WTC11 (cell line): ENCODE results near the gene NMRAL1. TPM values are rescaled to one million over a fixed set of nuclear protein-coding genes. Genes with fewer than 3 reads are reported as not detected.

Experiments
- ATAC-seq: fragments of 200-7000 bp; cut with Tn5 transposase; 2 replicates; pipeline ENCODE4 v1.10.0; 2021; ENCODE audit warnings: mild to moderate bottlenecking, moderate library complexity
- CTCF ChIA-PET: fragments of 300-600 bp; sonication (Branson Sonifier 250); formaldehyde crosslinking; loops from one replicate; lab custom pipeline; 2021; ENCODE audit warnings: antibody characterized with exemption; lab: Charles Lee
- POLR2A ChIA-PET: fragments of 350-600 bp; sonication (Branson Sonifier 250); formaldehyde crosslinking; loops from one replicate; lab custom pipeline; 2021; ENCODE audit warnings: antibody characterized with exemption; lab: Charles Lee
- DNase-seq: peaks from one replicate; pipeline ENCODE4 v3.0.0; 2021; ENCODE audit warnings: low spot score
- H3K27ac Mint-ChIP-seq: 2 replicates; pipeline ENCODE4 v1.8.0; 2021; ENCODE audit warnings: mixed read lengths
- H3K27me3 Mint-ChIP-seq: 2 replicates; pipeline ENCODE4 v1.8.0; 2021; ENCODE audit warnings: low read depth, mild to moderate bottlenecking, moderate library complexity, mixed read lengths
- H3K36me3 Mint-ChIP-seq: 2 replicates; pipeline ENCODE4 v1.8.0; 2021; ENCODE audit warnings: mixed read lengths
- H3K4me1 Mint-ChIP-seq: 2 replicates; pipeline ENCODE4 v1.8.0; 2022; ENCODE audit warnings: mixed read lengths
- H3K4me3 Mint-ChIP-seq: 2 replicates; pipeline ENCODE4 v1.8.0; 2021; ENCODE audit warnings: mild to moderate bottlenecking, moderate library complexity, mixed read lengths
- H3K9me3 Mint-ChIP-seq: 2 replicates; pipeline ENCODE4 v1.8.0; 2021; ENCODE audit warnings: mixed read lengths
- AFF4 ChIP-seq: sonication (generic); formaldehyde crosslinking; IDR thresholded peaks from 2 replicates; pipeline ENCODE4 v1.8.1; 2023; ENCODE audit warnings: mild to moderate bottlenecking, missing genetic modification reagents, borderline replicate concordance
- EMX1 ChIP-seq: fragments of 250-450 bp; sonication (Bioruptor Pico); IDR thresholded peaks from 2 replicates; pipeline ENCODE4 v1.8.0; 2021; ENCODE audit warnings: mild to moderate bottlenecking
- FOXJ3 ChIP-seq: sonication (generic); formaldehyde crosslinking; IDR thresholded peaks from 2 replicates; pipeline ENCODE4 v1.9.0; 2021; ENCODE audit warnings: missing genetic modification reagents, mild to moderate bottlenecking, borderline replicate concordance
- FOXK1 ChIP-seq: sonication (generic); formaldehyde crosslinking; IDR thresholded peaks from 2 replicates; pipeline ENCODE4 v1.8.0; 2022; ENCODE audit warnings: mild to moderate bottlenecking, moderate library complexity, missing genetic modification reagents
- HMGXB4 ChIP-seq: sonication (generic); formaldehyde crosslinking; IDR thresholded peaks from 2 replicates; pipeline ENCODE4 v1.8.1; 2023; ENCODE audit warnings: mild to moderate bottlenecking, moderate library complexity, missing genetic modification reagents
- NFATC4 ChIP-seq: fragments of 250-450 bp; sonication (Bioruptor Pico); IDR thresholded peaks from 2 replicates; pipeline ENCODE4 v1.9.0; 2021; ENCODE audit warnings: mild to moderate bottlenecking
- NFE2L1 ChIP-seq: sonication (generic); formaldehyde crosslinking; IDR thresholded peaks from 2 replicates; pipeline ENCODE4 v1.8.1; 2023; ENCODE audit warnings: missing genetic modification reagents
- NR2C2 ChIP-seq: sonication (generic); formaldehyde crosslinking; IDR thresholded peaks from 2 replicates; pipeline ENCODE4 v1.8.0; 2022; ENCODE audit warnings: mild to moderate bottlenecking, missing genetic modification reagents
- OVOL2 ChIP-seq: fragments of 250-450 bp; sonication (Bioruptor Pico); IDR thresholded peaks from 2 replicates; pipeline ENCODE4 v1.9.0; 2021; ENCODE audit warnings: mild to moderate bottlenecking, borderline replicate concordance
- SOX15 ChIP-seq: fragments of 250-450 bp; sonication (Bioruptor Pico); IDR thresholded peaks from 2 replicates; pipeline ENCODE4 v1.9.0; 2021; ENCODE audit warnings: mild to moderate bottlenecking
- ZNF416 ChIP-seq: fragments of 250-450 bp; sonication (Bioruptor Pico); IDR thresholded peaks from 2 replicates; pipeline ENCODE4 v1.9.0; 2021; ENCODE audit warnings: mild to moderate bottlenecking, inconsistent platforms
- ZSCAN18 ChIP-seq: fragments of 250-450 bp; sonication (Bioruptor Pico); IDR thresholded peaks from 2 replicates; pipeline ENCODE4 v2.1.2; 2022; ENCODE audit warnings: mild to moderate bottlenecking, moderate library complexity
- total RNA-seq: library from RNA; stranded (reverse); gene quantifications from 3 replicates; pipeline ENCODE4 v1.2.3, GENCODE V29; 2021
- TF ChIP-seq, protein P1 (sequence below): fragments of 200-600 bp; IDR thresholded peaks from 2 replicates; pipeline ENCODE4 v1.8.0; 2022; ENCODE audit warnings: antibody characterized with exemption
- TF ChIP-seq, protein P2 (sequence below): fragments of 250-450 bp; sonication (Bioruptor Pico); conservative IDR thresholded peaks from 2 replicates; pipeline ENCODE4 v1.9.0; 2021; ENCODE audit warnings: mild to moderate bottlenecking

Gene NMRAL1
- total RNA-seq, 1 experiment from 2014 or later = 68.1 TPM

DNA sequence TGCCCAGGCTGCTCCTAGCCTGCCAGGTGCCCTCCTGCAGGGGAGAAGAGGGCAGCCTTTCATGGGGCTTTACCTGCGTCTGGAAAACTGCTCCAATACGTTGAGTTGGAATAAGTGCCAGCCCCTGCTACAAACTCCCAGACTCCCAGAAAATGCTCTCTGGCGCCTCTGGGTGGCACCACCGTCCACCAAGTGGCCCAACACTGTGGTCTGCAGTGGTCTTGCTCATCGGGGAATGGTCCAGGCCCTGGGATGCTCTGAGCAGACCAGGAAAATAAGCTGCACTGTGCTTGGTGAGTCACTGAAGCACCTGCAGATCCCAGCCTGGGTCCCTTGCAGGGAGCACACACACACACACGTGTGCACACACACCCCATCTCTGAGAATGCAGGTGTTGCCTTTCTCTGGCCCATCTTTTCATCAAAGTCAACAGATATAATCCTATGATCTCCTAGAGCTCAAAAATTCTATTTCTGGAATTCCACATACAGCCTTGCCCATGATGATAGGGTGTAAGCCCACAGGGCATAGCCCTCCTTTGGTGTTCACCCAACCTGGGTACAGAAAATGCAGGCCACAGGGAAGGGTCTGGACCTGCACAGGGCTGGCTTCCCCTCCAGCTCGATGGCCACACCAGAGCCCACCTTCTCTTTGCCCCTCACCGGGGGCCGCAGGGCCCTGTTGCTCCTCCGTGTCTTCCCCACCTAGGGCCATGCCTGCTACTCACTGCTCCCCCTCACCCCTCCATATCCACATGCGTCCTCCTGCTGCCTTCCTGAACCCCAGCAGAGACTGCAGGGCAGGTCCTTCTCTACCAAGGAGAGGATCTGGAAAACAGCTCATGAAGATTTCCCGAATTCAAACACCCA is 43.6 kb upstream of the NMRAL1 start:
- H3K36me3 Mint-ChIP-seq = no peaks in the 10 kb centered on the region
- peaks cover 43% of the 10 kb centered on the region for H3K4me1 Mint-ChIP-seq
- TF ChIP-seq, protein P1, sequence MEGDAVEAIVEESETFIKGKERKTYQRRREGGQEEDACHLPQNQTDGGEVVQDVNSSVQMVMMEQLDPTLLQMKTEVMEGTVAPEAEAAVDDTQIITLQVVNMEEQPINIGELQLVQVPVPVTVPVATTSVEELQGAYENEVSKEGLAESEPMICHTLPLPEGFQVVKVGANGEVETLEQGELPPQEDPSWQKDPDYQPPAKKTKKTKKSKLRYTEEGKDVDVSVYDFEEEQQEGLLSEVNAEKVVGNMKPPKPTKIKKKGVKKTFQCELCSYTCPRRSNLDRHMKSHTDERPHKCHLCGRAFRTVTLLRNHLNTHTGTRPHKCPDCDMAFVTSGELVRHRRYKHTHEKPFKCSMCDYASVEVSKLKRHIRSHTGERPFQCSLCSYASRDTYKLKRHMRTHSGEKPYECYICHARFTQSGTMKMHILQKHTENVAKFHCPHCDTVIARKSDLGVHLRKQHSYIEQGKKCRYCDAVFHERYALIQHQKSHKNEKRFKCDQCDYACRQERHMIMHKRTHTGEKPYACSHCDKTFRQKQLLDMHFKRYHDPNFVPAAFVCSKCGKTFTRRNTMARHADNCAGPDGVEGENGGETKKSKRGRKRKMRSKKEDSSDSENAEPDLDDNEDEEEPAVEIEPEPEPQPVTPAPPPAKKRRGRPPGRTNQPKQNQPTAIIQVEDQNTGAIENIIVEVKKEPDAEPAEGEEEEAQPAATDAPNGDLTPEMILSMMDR = peak; percentile 62
- no peak for TF ChIP-seq OVOL2 (CRISPR knock-in tag)
- 0 out of 2 replicates have a peak, but pooled peaks have one; percentile 31 for TF ChIP-seq HMGXB4 (CRISPR knock-in tag)
- TF ChIP-seq ZSCAN18 (CRISPR knock-in tag) = no peak
- no peak for TF ChIP-seq EMX1
- ATAC-seq (peak; percentile 89), DNase-seq (peak; percentile 80)
- H3K27ac Mint-ChIP-seq = peak overlapping the region; percentile 80
- ChIA-PET POLR2A (interaction anchor here (0.7 to 1.2 kb wide), 4 partner anchors 12 to 99 kb away, joined by 3 to 6 read pairs (median 4); no protein-coding TSS in a partner anchor), CTCF (interaction anchor here (0.5 to 2.7 kb wide), 36 partner anchors 10 to 438 kb away, joined by 3 to 115 read pairs (median 7); partner anchors contain the start of genes ANKS3, C16orf96, CDIP1 and DNAAF8)
- no peaks in the 10 kb centered on the region for H3K27me3 Mint-ChIP-seq
- no peak overlapping the region for H3K4me3 Mint-ChIP-seq
- H3K9me3 Mint-ChIP-seq = no peaks in the 10 kb centered on the region

GRCh38 chr16:4515611-4516233 is 41.3 kb upstream of the NMRAL1 start:
- Mint-ChIP-seq H3K9me3 (no peaks in the 10 kb centered on the region), H3K27ac (no peak overlapping the region; the same call in 1 of the 2 replicates), H3K36me3 (no peaks in the 10 kb centered on the region), H3K27me3 (no peaks in the 10 kb centered on the region), H3K4me1 (peaks cover 20% of the 10 kb centered on the region), H3K4me3 (no peak overlapping the region)
- DNase-seq = no peak
- no peak for ATAC-seq
- TF ChIP-seq NFATC4 (no peak), AFF4 (CRISPR knock-in tag) (no peak), FOXJ3 (CRISPR knock-in tag) (no peak), SOX15 (CRISPR knock-in tag) (no peak), NR2C2 (no peak)
- ChIA-PET CTCF (interaction anchor here (1.3 to 4.3 kb wide), 5 partner anchors 16 to 108 kb away, joined by 4 to 21 read pairs (median 13); partner anchors contain the start of gene MGRN1), POLR2A (no interaction called here)

GRCh38 chr16:4514606-4515005 is 40.2 kb upstream of the NMRAL1 start:
- ChIA-PET CTCF (interaction anchor here (0.6 to 4.3 kb wide), 14 partner anchors 9 to 112 kb away, joined by 3 to 21 read pairs (median 4); partner anchors contain the start of genes CDIP1 and MGRN1), POLR2A (no interaction called here)
- ATAC-seq (no peak), DNase-seq (no peak)
- H3K27ac Mint-ChIP-seq = peak overlapping the region; percentile 34; the same call in 1 of the 2 replicates
- peaks cover 16% of the 10 kb centered on the region for H3K4me1 Mint-ChIP-seq
- H3K9me3 Mint-ChIP-seq = no peaks in the 10 kb centered on the region
- TF ChIP-seq, protein P2, sequence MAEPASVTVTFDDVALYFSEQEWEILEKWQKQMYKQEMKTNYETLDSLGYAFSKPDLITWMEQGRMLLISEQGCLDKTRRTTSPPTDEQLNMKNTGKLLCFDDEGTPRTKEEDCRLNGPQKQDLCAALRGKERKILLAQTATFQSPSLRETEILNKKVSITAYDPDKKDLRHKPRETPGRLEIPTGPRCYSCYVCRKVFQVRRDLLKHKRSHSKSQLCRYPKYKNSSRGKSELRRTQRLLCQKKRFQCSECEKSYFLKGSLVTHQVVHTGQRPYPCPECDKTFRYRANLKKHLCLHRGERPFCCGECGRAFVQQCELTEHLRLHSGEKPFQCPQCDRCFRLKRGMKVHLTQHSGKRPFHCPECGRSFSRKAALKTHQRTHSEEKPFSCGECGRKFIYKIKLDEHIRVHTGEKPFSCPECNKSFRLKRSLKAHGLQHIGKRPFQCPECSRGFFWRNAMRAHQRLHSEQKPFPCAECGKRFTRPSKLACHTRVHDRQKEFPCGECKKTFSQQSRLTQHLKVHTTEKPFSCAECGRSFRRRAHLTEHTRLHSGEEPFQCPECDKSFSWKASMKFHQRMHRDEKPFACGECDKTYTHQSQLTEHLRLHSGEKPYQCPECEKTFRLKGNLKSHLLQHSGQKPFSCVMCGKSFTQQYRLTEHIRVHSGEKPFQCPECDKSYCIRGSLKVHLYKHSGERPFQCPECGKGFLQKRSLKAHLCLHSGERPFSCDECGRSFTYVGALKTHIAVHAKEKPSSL (CRISPR knock-in tag) = no peak
- TF ChIP-seq FOXK1 (CRISPR knock-in tag) = no peak
- no peak for TF ChIP-seq ZNF416
- TF ChIP-seq NFE2L1 (CRISPR knock-in tag) = no peak
- peaks cover 3% of the 10 kb centered on the region; the same call in 1 of the 2 replicates for H3K36me3 Mint-ChIP-seq
- no peak overlapping the region for H3K4me3 Mint-ChIP-seq
- no peaks in the 10 kb centered on the region for H3K27me3 Mint-ChIP-seq
